Measurements from ENCODE around the gene TOX4.

TOX4 gene

DNA sequence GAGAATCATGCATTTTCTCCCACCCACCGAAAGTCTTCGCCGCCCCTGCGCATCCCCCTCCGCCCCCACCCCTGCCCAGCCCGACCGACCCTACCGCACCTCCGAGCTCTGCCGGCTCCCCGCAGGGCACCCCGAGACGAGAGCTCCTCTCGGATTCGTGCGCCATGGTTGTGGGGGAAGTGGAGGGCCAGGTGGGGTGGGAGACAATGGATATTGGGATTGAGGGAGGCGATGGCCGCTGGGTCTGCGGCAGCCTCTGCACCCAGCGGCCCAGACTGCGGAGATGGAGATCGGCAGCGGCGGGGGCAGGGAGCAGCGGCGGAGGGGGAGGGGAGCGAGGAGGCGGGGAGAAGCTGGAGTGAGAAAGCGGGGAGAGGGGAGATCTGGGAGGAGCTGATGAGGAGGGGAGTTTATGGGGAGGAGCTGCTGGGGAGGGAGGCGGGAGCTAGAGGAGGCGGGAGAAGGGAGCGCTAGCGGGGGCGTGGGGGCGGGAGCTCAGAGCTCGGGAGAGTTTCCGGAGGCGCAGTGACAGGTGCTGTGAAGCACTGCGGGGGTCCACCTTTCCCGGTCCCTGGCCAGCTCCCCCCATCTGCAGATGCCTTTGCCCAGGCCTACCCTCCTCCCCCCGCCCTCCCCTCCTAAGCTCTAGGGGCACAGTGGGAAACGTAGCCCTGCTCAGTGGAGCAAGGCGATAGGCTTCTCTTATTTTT lies 49.1 kb downstream of the TOX4 start, which contains the start of gene SALL2:
Gene SALL2, minus strand, starts transcription at position 385 of the 710 bp plus-strand sequence. Its CDS starts 219 bp downstream, at position 166.
- peak; percentile 68 for DNase-seq (ENCODE audit: low read depth, low spot score)
- in situ Hi-C loops (cut with HindIII; ENCODE audit: low sequenced_read_pairs) = no loop called here
- TF ChIP-seq, protein P1, sequence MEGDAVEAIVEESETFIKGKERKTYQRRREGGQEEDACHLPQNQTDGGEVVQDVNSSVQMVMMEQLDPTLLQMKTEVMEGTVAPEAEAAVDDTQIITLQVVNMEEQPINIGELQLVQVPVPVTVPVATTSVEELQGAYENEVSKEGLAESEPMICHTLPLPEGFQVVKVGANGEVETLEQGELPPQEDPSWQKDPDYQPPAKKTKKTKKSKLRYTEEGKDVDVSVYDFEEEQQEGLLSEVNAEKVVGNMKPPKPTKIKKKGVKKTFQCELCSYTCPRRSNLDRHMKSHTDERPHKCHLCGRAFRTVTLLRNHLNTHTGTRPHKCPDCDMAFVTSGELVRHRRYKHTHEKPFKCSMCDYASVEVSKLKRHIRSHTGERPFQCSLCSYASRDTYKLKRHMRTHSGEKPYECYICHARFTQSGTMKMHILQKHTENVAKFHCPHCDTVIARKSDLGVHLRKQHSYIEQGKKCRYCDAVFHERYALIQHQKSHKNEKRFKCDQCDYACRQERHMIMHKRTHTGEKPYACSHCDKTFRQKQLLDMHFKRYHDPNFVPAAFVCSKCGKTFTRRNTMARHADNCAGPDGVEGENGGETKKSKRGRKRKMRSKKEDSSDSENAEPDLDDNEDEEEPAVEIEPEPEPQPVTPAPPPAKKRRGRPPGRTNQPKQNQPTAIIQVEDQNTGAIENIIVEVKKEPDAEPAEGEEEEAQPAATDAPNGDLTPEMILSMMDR (IDR thresholded peaks at IDR 0.05; ENCODE audit: low read depth, low read length) = no peak
- peak within 1 kb of the TSS; percentile 78 for H3K4me3 ChIP-seq (ENCODE audit: low read depth, low read length)

DNA sequence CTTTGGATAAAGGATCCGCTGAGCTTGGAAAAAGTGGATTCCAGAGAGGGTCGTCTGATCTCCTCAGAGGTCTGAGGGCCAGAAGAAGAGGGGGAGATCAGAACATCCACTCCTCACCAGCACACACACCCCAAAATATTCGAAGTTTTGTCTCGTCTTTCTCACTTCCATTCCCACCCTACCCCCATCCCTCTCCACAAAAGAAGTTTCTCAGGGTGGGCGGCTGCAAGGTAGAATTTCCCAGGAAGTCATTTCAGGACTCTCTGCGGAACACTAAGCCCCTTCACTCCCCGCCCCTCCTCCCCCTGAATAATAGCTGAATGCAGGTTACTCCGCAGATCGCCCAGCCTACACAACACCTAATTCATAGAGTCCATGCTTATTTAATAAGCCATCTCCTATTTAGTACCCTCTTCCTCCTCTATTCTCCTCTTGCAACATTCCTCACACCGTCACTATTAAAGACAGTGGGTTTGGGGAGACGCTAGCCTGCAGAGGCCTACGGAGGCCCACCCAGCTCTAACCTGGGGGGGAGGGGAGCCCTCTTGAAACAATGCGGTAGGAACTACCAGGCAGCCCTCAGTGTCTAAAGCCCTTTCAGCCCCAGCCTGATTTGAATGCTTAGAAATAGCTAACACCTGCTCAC lies 49.8 kb downstream of the TOX4 start:
- no peak for DNase-seq (ENCODE audit: low read depth, low spot score)
- peak overlapping the region; percentile 78 for H3K4me3 ChIP-seq (ENCODE audit: low read depth, low read length)
- TF ChIP-seq, protein P1 (IDR thresholded peaks at IDR 0.05; ENCODE audit: low read depth, low read length) = no peak
- in situ Hi-C loops (cut with HindIII; ENCODE audit: low sequenced_read_pairs) = no loop called here

DNA sequence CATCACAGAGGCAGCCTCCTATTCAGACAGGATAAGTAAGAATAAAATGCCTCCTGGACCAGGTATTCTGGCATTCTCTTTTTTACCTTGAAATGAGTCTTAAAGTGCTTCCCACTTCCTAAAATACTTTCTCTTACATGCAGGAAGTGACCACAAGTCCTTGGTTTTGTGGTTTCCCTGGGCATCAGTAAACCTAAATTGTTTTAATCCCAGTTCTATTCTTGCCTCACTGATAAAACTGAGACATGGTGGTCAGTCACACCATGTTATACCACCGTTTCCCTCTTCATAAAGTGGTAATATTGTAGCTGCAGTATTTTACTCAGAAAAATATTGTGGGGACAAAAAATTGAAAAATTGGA lies 50.3 kb downstream of the TOX4 start:
- no peak for DNase-seq (ENCODE audit: low read depth, low spot score)
- TF ChIP-seq, protein P1 (IDR thresholded peaks at IDR 0.05; ENCODE audit: low read depth, low read length) = no peak
- in situ Hi-C loops (cut with HindIII; ENCODE audit: low sequenced_read_pairs) = no loop called here
- no peak overlapping the region for H3K4me3 ChIP-seq (ENCODE audit: low read depth, low read length)

DNA sequence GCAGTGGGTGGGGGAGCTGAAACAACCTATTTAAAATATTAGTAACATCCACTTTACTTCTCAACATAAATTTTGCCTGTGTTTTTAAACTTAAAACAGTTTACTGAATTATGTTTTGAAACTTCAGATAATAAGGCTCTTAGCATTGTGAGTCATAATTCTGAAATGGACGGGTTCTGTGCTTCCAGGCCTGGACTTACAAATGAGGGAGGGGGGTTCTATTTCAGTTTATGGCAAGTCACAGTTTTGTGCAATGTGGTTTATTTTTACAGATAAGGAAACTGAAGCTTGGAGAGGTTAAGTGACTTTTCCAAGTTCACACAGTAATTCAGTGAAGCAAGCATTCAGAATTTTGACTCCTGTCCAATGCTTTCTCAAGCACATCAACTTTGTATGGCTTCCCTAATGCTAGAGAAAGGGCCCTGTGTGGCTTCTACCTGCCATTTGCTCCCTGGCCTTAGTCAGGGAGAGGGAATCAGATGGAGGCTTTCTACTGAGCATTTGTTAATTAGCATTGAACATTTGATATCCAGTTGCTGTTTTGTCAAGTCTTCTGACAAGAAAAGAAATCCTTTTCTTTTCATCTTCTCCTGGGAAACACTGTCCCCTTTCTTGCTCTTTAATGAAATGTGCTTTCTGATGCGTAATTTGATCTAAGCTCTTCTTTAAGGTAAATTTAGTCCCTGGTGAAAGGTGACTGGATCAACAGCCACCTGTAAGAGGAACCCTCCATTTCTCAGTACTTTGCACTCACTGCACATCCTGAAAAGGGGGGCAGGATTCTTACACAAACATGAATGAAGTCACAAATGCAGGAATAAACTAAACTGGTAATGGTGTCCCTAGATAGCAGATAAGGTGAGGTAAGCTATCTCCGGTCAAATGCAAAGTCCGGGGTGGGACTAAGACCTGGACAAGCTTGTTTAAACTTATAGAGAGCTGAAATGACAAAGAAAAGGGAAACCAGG lies 51.7 kb downstream of the TOX4 start:
- TF ChIP-seq, protein P1 (IDR thresholded peaks at IDR 0.05; ENCODE audit: low read depth, low read length) = no peak
- in situ Hi-C loops (cut with HindIII; ENCODE audit: low sequenced_read_pairs) = no loop called here
- H3K4me3 ChIP-seq (ENCODE audit: low read depth, low read length) = no peak overlapping the region
- no peak for DNase-seq (ENCODE audit: low read depth, low spot score)

DNA sequence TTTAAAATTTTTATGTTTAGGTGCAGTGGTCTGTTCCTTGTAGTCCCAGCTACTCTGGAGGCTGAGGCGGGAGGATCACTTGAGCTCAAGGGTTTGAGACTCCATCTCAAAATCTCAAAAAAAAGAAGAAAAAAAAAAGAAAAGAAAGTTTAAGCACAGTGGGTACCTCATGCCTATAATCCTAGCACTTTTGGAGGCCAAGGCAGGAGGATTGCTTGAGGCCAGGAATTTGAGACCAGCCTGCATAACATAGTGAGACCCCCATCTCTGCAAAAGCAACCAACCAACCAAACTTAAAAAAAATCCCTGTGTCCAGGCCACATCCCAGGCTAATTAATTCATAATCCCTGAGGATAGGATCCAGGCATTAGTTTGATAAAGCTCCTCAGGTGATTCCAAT lies 52.5 kb downstream of the TOX4 start:
- in situ Hi-C loops (cut with HindIII; ENCODE audit: low sequenced_read_pairs) = no loop called here
- TF ChIP-seq, protein P1 (IDR thresholded peaks at IDR 0.05; ENCODE audit: low read depth, low read length) = no peak
- DNase-seq (ENCODE audit: low read depth, low spot score) = no peak
- H3K4me3 ChIP-seq (ENCODE audit: low read depth, low read length) = no peak overlapping the region

DNA sequence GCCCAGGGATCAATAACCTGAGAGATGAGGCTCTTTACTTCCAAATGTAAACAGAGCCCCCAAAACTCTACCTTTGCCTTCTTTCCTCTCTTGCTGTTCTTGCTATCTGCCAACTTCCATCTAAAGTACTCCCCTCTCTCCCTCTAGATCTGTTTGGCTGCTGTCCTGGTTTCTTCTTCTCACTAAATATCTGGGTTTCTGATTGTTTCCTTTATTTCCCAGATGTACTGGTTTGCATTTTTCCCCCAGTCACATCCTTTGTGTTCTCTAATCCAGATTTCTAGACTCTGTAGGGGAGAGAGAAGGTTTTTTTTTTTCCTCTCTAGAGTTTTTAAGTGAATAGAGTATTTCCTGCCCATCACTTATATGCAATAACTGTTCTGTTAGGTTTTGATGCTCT lies 56.3 kb downstream of the TOX4 start:
- in situ Hi-C loops (cut with HindIII; ENCODE audit: low sequenced_read_pairs) = no loop called here
- H3K4me3 ChIP-seq (ENCODE audit: low read depth, low read length) = no peak overlapping the region
- no peak for DNase-seq (ENCODE audit: low read depth, low spot score)
- TF ChIP-seq, protein P1 (IDR thresholded peaks at IDR 0.05; ENCODE audit: low read depth, low read length) = no peak

Data from astrocyte of the spinal cord (primary cell).